WTC11 (cell line): Measurements from ENCODE around the gene SIPA1L3. TPM values are rescaled to one million over a fixed set of nuclear protein-coding genes. Genes with fewer than 3 reads are reported as not detected.

Experiments used
- ATAC-seq: fragments of 200-7000 bp; cut with Tn5 transposase; 2 replicates; pipeline ENCODE4 v1.10.0; 2021; ENCODE audit warnings: mild to moderate bottlenecking, moderate library complexity
- CTCF ChIA-PET: fragments of 300-600 bp; sonication (Branson Sonifier 250); formaldehyde crosslinking; loops from one replicate; lab custom pipeline; 2021; ENCODE audit warnings: antibody characterized with exemption; lab: Charles Lee
- POLR2A ChIA-PET: fragments of 350-600 bp; sonication (Branson Sonifier 250); formaldehyde crosslinking; loops from one replicate; lab custom pipeline; 2021; ENCODE audit warnings: antibody characterized with exemption; lab: Charles Lee
- DNase-seq: peaks from one replicate; pipeline ENCODE4 v3.0.0; 2021; ENCODE audit warnings: low spot score
- H3K27ac Mint-ChIP-seq: 2 replicates; pipeline ENCODE4 v1.8.0; 2021; ENCODE audit warnings: mixed read lengths
- H3K27me3 Mint-ChIP-seq: 2 replicates; pipeline ENCODE4 v1.8.0; 2021; ENCODE audit warnings: low read depth, mild to moderate bottlenecking, moderate library complexity, mixed read lengths
- H3K36me3 Mint-ChIP-seq: 2 replicates; pipeline ENCODE4 v1.8.0; 2021; ENCODE audit warnings: mixed read lengths
- H3K4me1 Mint-ChIP-seq: 2 replicates; pipeline ENCODE4 v1.8.0; 2022; ENCODE audit warnings: mixed read lengths
- H3K4me3 Mint-ChIP-seq: 2 replicates; pipeline ENCODE4 v1.8.0; 2021; ENCODE audit warnings: mild to moderate bottlenecking, moderate library complexity, mixed read lengths
- H3K9me3 Mint-ChIP-seq: 2 replicates; pipeline ENCODE4 v1.8.0; 2021; ENCODE audit warnings: mixed read lengths
- ESRRA ChIP-seq: sonication (generic); formaldehyde crosslinking; IDR thresholded peaks from 2 replicates; pipeline ENCODE4 v1.8.1; 2022; ENCODE audit warnings: mild to moderate bottlenecking, missing genetic modification reagents, borderline replicate concordance
- ETV6 ChIP-seq: sonication (generic); formaldehyde crosslinking; IDR thresholded peaks from 2 replicates; pipeline ENCODE4 v1.8.1; 2022; ENCODE audit warnings: mild to moderate bottlenecking, missing genetic modification reagents
- FOXP1 ChIP-seq: sonication (generic); formaldehyde crosslinking; IDR thresholded peaks from 2 replicates; pipeline ENCODE4 v1.8.0; 2022; ENCODE audit warnings: missing genetic modification reagents, mild to moderate bottlenecking, moderate library complexity, borderline replicate concordance
- GTF2I ChIP-seq: fragments of 250-450 bp; sonication (Bioruptor Pico); conservative IDR thresholded peaks from 2 replicates; pipeline ENCODE4 v1.4.0; 2021; ENCODE audit warnings: mild to moderate bottlenecking
- HMGA2 ChIP-seq: fragments of 250-450 bp; sonication (Bioruptor Pico); IDR thresholded peaks from 2 replicates; pipeline ENCODE4 v1.4.0; 2021; ENCODE audit warnings: mild to moderate bottlenecking, moderate library complexity
- MXD4 ChIP-seq: fragments of 250-450 bp; sonication (Bioruptor Pico); IDR thresholded peaks from 2 replicates; pipeline ENCODE4 v1.8.0; 2021; ENCODE audit warnings: mild to moderate bottlenecking, moderate library complexity, borderline replicate concordance
- NFYB ChIP-seq: sonication (generic); formaldehyde crosslinking; conservative IDR thresholded peaks from 2 replicates; pipeline ENCODE4 v1.8.0; 2022; ENCODE audit warnings: low read depth, missing genetic modification reagents
- PRRX2 ChIP-seq: fragments of 250-450 bp; sonication (Bioruptor Pico); IDR thresholded peaks from 2 replicates; pipeline ENCODE4 v1.8.0; 2021; ENCODE audit warnings: mild to moderate bottlenecking
- TCF7 ChIP-seq: sonication (generic); formaldehyde crosslinking; IDR thresholded peaks from 2 replicates; pipeline ENCODE4 v1.8.0; 2022; ENCODE audit warnings: mild to moderate bottlenecking, low read depth, missing genetic modification reagents, moderate library complexity
- TEAD4 ChIP-seq: sonication (generic); formaldehyde crosslinking; IDR thresholded peaks from 2 replicates; pipeline ENCODE4 v1.8.0; 2022; ENCODE audit warnings: mild to moderate bottlenecking, missing genetic modification reagents
- ZBTB21 ChIP-seq: sonication (generic); formaldehyde crosslinking; IDR thresholded peaks from 2 replicates; pipeline ENCODE4 v1.8.1; 2023; ENCODE audit warnings: mild to moderate bottlenecking, missing genetic modification reagents, borderline replicate concordance
- ZNF416 ChIP-seq: fragments of 250-450 bp; sonication (Bioruptor Pico); IDR thresholded peaks from 2 replicates; pipeline ENCODE4 v1.9.0; 2021; ENCODE audit warnings: mild to moderate bottlenecking, inconsistent platforms
- ZNF423 ChIP-seq: fragments of 250-450 bp; sonication (Bioruptor Pico); IDR thresholded peaks from 2 replicates; pipeline ENCODE4 v2.1.2; 2022; ENCODE audit warnings: mild to moderate bottlenecking, moderate library complexity
- total RNA-seq: library from RNA; stranded (reverse); gene quantifications from 3 replicates; pipeline ENCODE4 v1.2.3, GENCODE V29; 2021
- TF ChIP-seq, protein P1 (sequence below): sonication (generic); formaldehyde crosslinking; IDR thresholded peaks from 2 replicates; pipeline ENCODE4 v1.8.1; 2023; ENCODE audit warnings: mild to moderate bottlenecking, missing genetic modification reagents
- TF ChIP-seq, protein P2 (sequence below): fragments of 250-450 bp; sonication (Bioruptor Pico); IDR thresholded peaks from 2 replicates; pipeline ENCODE4 v1.9.0; 2021; ENCODE audit warnings: moderate library complexity, mild to moderate bottlenecking, inconsistent platforms, borderline replicate concordance
- TF ChIP-seq, protein P3 (sequence below): sonication (generic); formaldehyde crosslinking; IDR thresholded peaks from 2 replicates; pipeline ENCODE4 v1.8.1; 2022; ENCODE audit warnings: mild to moderate bottlenecking, missing genetic modification reagents, moderate library complexity, borderline replicate concordance
- TF ChIP-seq, protein P4 (sequence below): fragments of 250-450 bp; sonication (Bioruptor Pico); IDR thresholded peaks from 2 replicates; pipeline ENCODE4 v2.1.2; 2022; ENCODE audit warnings: mild to moderate bottlenecking, moderate library complexity
- TF ChIP-seq, protein P5 (sequence below): sonication (generic); formaldehyde crosslinking; IDR thresholded peaks from 2 replicates; pipeline ENCODE4 v1.8.1; 2023; ENCODE audit warnings: mild to moderate bottlenecking, missing genetic modification reagents, borderline replicate concordance
- TF ChIP-seq, protein P6 (sequence below): sonication (generic); formaldehyde crosslinking; IDR thresholded peaks from 2 replicates; pipeline ENCODE4 v1.8.0; 2023; ENCODE audit warnings: missing genetic modification reagents, mild to moderate bottlenecking, borderline replicate concordance

SIPA1L3 gene
- total RNA-seq, 1 experiment from 2014 or later: 41.5 TPM

DNA sequence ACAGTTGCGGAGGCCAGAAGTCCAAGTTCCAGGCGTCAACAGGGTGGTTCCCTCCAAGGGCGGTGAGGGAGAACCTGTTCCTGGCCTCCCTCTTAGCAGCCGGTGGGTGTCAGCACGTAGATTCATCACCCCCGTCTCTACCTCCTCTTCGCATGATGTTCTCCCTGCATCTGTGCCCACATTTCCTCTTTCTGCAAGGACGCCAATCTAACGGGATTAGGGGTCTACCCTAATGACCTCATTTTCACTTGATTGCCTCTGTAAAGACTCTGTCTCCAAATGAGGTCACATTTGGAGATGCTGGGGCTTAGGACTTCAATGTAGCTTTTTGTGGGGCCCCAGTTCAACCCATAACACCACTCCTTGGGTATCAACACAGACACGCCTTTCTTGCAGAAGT lies 278.6 kb downstream of the SIPA1L3 start (continued):
- TF ChIP-seq, protein P1, sequence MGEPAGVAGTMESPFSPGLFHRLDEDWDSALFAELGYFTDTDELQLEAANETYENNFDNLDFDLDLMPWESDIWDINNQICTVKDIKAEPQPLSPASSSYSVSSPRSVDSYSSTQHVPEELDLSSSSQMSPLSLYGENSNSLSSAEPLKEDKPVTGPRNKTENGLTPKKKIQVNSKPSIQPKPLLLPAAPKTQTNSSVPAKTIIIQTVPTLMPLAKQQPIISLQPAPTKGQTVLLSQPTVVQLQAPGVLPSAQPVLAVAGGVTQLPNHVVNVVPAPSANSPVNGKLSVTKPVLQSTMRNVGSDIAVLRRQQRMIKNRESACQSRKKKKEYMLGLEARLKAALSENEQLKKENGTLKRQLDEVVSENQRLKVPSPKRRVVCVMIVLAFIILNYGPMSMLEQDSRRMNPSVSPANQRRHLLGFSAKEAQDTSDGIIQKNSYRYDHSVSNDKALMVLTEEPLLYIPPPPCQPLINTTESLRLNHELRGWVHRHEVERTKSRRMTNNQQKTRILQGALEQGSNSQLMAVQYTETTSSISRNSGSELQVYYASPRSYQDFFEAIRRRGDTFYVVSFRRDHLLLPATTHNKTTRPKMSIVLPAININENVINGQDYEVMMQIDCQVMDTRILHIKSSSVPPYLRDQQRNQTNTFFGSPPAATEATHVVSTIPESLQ (CRISPR knock-in tag): no peak

DNA sequence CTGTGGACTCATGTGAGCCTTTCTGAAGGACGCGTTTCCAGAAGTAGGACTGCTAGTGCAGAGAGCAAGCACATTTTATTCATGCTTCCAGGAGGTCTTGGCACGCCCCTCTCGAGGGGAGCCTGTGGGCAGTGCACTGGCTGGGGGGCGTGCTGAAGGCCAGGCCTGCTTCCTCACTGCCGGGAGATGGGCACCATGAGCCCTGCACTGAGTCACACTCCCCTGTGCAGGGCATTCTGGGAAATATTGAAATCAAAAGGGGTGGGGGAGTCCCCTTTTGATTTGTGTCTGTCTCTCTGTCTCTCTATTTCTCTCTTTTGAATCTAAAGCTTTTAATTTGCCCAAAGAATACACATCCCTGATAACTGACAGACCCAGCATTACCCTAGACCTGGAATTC lies 283.1 kb downstream of the SIPA1L3 start:
- H3K9me3 Mint-ChIP-seq: no peaks in the 10 kb centered on the region
- H3K27me3 Mint-ChIP-seq: no peaks in the 10 kb centered on the region
- no peaks in the 10 kb centered on the region for H3K4me1 Mint-ChIP-seq
- no peak overlapping the region for H3K4me3 Mint-ChIP-seq
- ChIA-PET POLR2A (no interaction called here), CTCF (no interaction called here)
- no peak for DNase-seq
- no peak for ATAC-seq
- 0 out of 2 replicates have a peak, but pooled peaks cover 3% of the 10 kb centered on the region for H3K36me3 Mint-ChIP-seq
- TF ChIP-seq, protein P2, sequence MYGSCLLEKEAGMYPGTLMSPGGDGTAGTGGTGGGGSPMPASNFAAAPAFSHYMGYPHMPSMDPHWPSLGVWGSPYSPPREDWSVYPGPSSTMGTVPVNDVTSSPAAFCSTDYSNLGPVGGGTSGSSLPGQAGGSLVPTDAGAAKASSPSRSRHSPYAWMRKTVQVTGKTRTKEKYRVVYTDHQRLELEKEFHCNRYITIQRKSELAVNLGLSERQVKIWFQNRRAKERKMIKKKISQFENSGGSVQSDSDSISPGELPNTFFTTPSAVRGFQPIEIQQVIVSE (CRISPR knock-in tag): no peak
- TF ChIP-seq ETV6 (CRISPR knock-in tag) (no peak), ZNF416 (CRISPR knock-in tag) (no peak), PRRX2 (CRISPR knock-in tag) (no peak), MXD4 (CRISPR knock-in tag) (no peak), TEAD4 (no peak), FOXP1 (CRISPR knock-in tag) (no peak), ZNF423 (CRISPR knock-in tag) (no peak), TCF7 (CRISPR knock-in tag) (no peak), GTF2I (no peak), NFYB (no peak), ESRRA (CRISPR knock-in tag) (no peak), ZBTB21 (CRISPR knock-in tag) (no peak), HMGA2 (no peak)
- TF ChIP-seq, protein P3, sequence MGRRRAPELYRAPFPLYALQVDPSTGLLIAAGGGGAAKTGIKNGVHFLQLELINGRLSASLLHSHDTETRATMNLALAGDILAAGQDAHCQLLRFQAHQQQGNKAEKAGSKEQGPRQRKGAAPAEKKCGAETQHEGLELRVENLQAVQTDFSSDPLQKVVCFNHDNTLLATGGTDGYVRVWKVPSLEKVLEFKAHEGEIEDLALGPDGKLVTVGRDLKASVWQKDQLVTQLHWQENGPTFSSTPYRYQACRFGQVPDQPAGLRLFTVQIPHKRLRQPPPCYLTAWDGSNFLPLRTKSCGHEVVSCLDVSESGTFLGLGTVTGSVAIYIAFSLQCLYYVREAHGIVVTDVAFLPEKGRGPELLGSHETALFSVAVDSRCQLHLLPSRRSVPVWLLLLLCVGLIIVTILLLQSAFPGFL (CRISPR knock-in tag): no peak
- TF ChIP-seq, protein P4, sequence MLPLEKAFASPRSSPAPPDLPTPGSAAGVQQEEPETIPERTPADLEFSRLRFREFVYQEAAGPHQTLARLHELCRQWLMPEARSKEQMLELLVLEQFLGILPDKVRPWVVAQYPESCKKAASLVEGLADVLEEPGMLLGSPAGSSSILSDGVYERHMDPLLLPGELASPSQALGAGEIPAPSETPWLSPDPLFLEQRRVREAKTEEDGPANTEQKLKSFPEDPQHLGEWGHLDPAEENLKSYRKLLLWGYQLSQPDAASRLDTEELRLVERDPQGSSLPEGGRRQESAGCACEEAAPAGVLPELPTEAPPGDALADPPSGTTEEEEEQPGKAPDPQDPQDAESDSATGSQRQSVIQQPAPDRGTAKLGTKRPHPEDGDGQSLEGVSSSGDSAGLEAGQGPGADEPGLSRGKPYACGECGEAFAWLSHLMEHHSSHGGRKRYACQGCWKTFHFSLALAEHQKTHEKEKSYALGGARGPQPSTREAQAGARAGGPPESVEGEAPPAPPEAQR (CRISPR knock-in tag): no peak
- TF ChIP-seq, protein P5, sequence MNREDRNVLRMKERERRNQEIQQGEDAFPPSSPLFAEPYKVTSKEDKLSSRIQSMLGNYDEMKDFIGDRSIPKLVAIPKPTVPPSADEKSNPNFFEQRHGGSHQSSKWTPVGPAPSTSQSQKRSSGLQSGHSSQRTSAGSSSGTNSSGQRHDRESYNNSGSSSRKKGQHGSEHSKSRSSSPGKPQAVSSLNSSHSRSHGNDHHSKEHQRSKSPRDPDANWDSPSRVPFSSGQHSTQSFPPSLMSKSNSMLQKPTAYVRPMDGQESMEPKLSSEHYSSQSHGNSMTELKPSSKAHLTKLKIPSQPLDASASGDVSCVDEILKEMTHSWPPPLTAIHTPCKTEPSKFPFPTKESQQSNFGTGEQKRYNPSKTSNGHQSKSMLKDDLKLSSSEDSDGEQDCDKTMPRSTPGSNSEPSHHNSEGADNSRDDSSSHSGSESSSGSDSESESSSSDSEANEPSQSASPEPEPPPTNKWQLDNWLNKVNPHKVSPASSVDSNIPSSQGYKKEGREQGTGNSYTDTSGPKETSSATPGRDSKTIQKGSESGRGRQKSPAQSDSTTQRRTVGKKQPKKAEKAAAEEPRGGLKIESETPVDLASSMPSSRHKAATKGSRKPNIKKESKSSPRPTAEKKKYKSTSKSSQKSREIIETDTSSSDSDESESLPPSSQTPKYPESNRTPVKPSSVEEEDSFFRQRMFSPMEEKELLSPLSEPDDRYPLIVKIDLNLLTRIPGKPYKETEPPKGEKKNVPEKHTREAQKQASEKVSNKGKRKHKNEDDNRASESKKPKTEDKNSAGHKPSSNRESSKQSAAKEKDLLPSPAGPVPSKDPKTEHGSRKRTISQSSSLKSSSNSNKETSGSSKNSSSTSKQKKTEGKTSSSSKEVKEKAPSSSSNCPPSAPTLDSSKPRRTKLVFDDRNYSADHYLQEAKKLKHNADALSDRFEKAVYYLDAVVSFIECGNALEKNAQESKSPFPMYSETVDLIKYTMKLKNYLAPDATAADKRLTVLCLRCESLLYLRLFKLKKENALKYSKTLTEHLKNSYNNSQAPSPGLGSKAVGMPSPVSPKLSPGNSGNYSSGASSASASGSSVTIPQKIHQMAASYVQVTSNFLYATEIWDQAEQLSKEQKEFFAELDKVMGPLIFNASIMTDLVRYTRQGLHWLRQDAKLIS (CRISPR knock-in tag): no peak
- TF ChIP-seq, protein P1 (CRISPR knock-in tag): no peak
- TF ChIP-seq, protein P6, sequence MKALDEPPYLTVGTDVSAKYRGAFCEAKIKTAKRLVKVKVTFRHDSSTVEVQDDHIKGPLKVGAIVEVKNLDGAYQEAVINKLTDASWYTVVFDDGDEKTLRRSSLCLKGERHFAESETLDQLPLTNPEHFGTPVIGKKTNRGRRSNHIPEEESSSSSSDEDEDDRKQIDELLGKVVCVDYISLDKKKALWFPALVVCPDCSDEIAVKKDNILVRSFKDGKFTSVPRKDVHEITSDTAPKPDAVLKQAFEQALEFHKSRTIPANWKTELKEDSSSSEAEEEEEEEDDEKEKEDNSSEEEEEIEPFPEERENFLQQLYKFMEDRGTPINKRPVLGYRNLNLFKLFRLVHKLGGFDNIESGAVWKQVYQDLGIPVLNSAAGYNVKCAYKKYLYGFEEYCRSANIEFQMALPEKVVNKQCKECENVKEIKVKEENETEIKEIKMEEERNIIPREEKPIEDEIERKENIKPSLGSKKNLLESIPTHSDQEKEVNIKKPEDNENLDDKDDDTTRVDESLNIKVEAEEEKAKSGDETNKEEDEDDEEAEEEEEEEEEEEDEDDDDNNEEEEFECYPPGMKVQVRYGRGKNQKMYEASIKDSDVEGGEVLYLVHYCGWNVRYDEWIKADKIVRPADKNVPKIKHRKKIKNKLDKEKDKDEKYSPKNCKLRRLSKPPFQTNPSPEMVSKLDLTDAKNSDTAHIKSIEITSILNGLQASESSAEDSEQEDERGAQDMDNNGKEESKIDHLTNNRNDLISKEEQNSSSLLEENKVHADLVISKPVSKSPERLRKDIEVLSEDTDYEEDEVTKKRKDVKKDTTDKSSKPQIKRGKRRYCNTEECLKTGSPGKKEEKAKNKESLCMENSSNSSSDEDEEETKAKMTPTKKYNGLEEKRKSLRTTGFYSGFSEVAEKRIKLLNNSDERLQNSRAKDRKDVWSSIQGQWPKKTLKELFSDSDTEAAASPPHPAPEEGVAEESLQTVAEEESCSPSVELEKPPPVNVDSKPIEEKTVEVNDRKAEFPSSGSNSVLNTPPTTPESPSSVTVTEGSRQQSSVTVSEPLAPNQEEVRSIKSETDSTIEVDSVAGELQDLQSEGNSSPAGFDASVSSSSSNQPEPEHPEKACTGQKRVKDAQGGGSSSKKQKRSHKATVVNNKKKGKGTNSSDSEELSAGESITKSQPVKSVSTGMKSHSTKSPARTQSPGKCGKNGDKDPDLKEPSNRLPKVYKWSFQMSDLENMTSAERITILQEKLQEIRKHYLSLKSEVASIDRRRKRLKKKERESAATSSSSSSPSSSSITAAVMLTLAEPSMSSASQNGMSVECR: no peak
- peak overlapping the region; percentile 45; the same call in 1 of the 2 replicates for H3K27ac Mint-ChIP-seq
